Hepatocyte (in vitro differentiated cells): ENCODE measurements around the gene FLYWCH2. TPM values are rescaled to one million over a fixed set of nuclear protein-coding genes. Genes with fewer than 3 reads are reported as not detected.

Source experiments
- DNase-seq: peaks from one replicate; pipeline ENCODE4 v3.0.0-alpha.2; 2016; ENCODE audit warnings: low spot score
- H2AFZ ChIP-seq: fragments of 200-600 bp; sonication (generic); 2 replicates; pipeline ENCODE4 v1.6.0; 2016; ENCODE audit warnings: antibody characterized with exemption, mild to moderate bottlenecking
- H3K27ac ChIP-seq: fragments of 200-600 bp; sonication (generic); 2 replicates; pipeline ENCODE4 v1.5.1; 2016; ENCODE audit warnings: mild to moderate bottlenecking
- H3K27me3 ChIP-seq: fragments of 200-600 bp; sonication (generic); 2 replicates; pipeline ENCODE4 v1.6.1; 2016
- H3K36me3 ChIP-seq: fragments of 200-600 bp; sonication (generic); replicated peaks from 2 replicates; pipeline ENCODE4 v1.5.1; 2016; ENCODE audit warnings: low read depth; ENCODE audit not compliant: insufficient read depth
- H3K4me1 ChIP-seq: fragments of 200-600 bp; sonication (generic); 2 replicates; pipeline ENCODE4 v1.5.1; 2016; ENCODE audit warnings: mild to moderate bottlenecking, moderate library complexity; ENCODE audit not compliant: insufficient read depth
- H3K4me2 ChIP-seq: fragments of 200-600 bp; sonication (generic); 2 replicates; pipeline ENCODE4 v1.6.0; 2016
- H3K4me3 ChIP-seq: fragments of 200-600 bp; sonication (generic); 2 replicates; pipeline ENCODE4 v1.5.1; 2016; ENCODE audit warnings: mild to moderate bottlenecking
- H3K79me2 ChIP-seq: fragments of 200-600 bp; sonication (generic); 2 replicates; pipeline ENCODE4 v1.6.0; 2017; ENCODE audit warnings: mild to moderate bottlenecking
- H3K9me2 ChIP-seq: fragments of 200-600 bp; sonication (generic); replicated peaks from 2 replicates; pipeline ENCODE4 v1.6.0; 2017; ENCODE audit warnings: mild to moderate bottlenecking; ENCODE audit not compliant: insufficient read depth
- H3K9me3 ChIP-seq: fragments of 200-600 bp; sonication (generic); 2 replicates; pipeline ENCODE4 v1.5.1; 2016; ENCODE audit warnings: low read depth, mild to moderate bottlenecking
- H4K20me1 ChIP-seq: fragments of 200-600 bp; sonication (generic); 2 replicates; pipeline ENCODE4 v1.6.0; 2016; ENCODE audit warnings: mild to moderate bottlenecking; ENCODE audit not compliant: insufficient read depth, poor library complexity, severe bottlenecking
- CTCF ChIP-seq: fragments of 200-600 bp; sonication (generic); IDR thresholded peaks from 2 replicates; pipeline ENCODE4 v1.5.1; 2016; ENCODE audit warnings: antibody characterized with exemption, mild to moderate bottlenecking; ENCODE audit not compliant: poor library complexity
- EZH2 ChIP-seq: fragments of 200-600 bp; sonication (generic); IDR thresholded peaks from 2 replicates; pipeline ENCODE4 v1.6.1; 2016; ENCODE audit warnings: antibody characterized with exemption, mild to moderate bottlenecking, borderline replicate concordance
- EZH2phosphoT487 ChIP-seq: fragments of 200-600 bp; sonication (generic); IDR thresholded peaks from one replicate; pipeline ENCODE4 v1.6.1; 2018; ENCODE audit warnings: antibody characterized with exemption, mild to moderate bottlenecking, low read depth, moderate library complexity; ENCODE audit not compliant: unreplicated experiment, severe bottlenecking
- WGBS: methylation state at CpG from one replicate; pipeline ENCODE4 v1.1.6; 2016; ENCODE audit warnings: low lambda C conversion rate; ENCODE audit errors: missing lambda C conversion rate; 5-methylcytosine and 5-hydroxymethylcytosine counted together
- polyA plus RNA-seq: library from polyadenylated mRNA; unstranded; fragments of >200 nt; fragmentation: Nextera tagmentation; extraction: Ambion mirVana; gene quantifications from 2 replicates; pipeline ENCODE4 v1.2.1, GENCODE V29; 2016
- total RNA-seq: library from RNA; depleted of rRNA; stranded (reverse); fragments of >200 nt; gene quantifications from 2 replicates; pipeline ENCODE4 v1.2.3, GENCODE V29; 2014

The FLYWCH2 gene
- total and polyA plus RNA-seq, 2 experiments from 2014 or later, result 40.0 to 45.1 TPM

GRCh38 chr16:2867987-2868789, 14.8 kb upstream of the FLYWCH2 start:
- H2AFZ ChIP-seq, result peak overlapping the region; percentile 82
- peaks cover 6% of the 10 kb centered on the region for H3K4me1 ChIP-seq
- peak overlapping the region; percentile 47 for H3K4me3 ChIP-seq
- peak overlapping the region; percentile 73 for H3K4me2 ChIP-seq
- no peaks in the 10 kb centered on the region for H3K27me3 ChIP-seq
- DNase-seq, result peak; percentile 95
- peak overlapping the region; percentile 93 for H3K27ac ChIP-seq
- H4K20me1 ChIP-seq, result no peaks in the 10 kb centered on the region
- WGBS, result 2% methylated on average over 45 of the region's 45 CpGs
- TF ChIP-seq CTCF, result peak; percentile 98
- TF ChIP-seq EZH2phosphoT487, result no peak
- H3K36me3 ChIP-seq, result no peaks in the 10 kb centered on the region
- H3K9me3 ChIP-seq, result no peaks in the 10 kb centered on the region
- no peaks in the 10 kb centered on the region for H3K9me2 ChIP-seq
- no peaks in the 10 kb centered on the region for H3K79me2 ChIP-seq

GRCh38 chr16:2871926-2872325, 11.1 kb upstream of the FLYWCH2 start:
- no peak overlapping the region for H3K27ac ChIP-seq
- H3K4me1 ChIP-seq, result peaks cover 10% of the 10 kb centered on the region
- no peaks in the 10 kb centered on the region for H3K27me3 ChIP-seq
- H3K9me2 ChIP-seq, result no peaks in the 10 kb centered on the region
- no peaks in the 10 kb centered on the region for H3K36me3 ChIP-seq
- no peaks in the 10 kb centered on the region for H3K79me2 ChIP-seq
- DNase-seq, result no peak
- H3K4me2 ChIP-seq, result no peak overlapping the region
- no peaks in the 10 kb centered on the region for H3K9me3 ChIP-seq
- 88% methylated on average over 6 of the region's 6 CpGs for WGBS
- no peak overlapping the region for H3K4me3 ChIP-seq
- H4K20me1 ChIP-seq, result no peaks in the 10 kb centered on the region
- no peak overlapping the region for H2AFZ ChIP-seq
- TF ChIP-seq EZH2phosphoT487 (no peak), EZH2 (no peak), CTCF (no peak)

GRCh38 chr16:2874032-2874911, 8.7 kb upstream of the FLYWCH2 start:
- 67% methylated on average over 20 of the region's 21 CpGs for WGBS
- Histone ChIP-seq H3K27me3 (no peaks in the 10 kb centered on the region), H2AFZ (no peak overlapping the region), H3K4me3 (no peak overlapping the region), H3K9me2 (no peaks in the 10 kb centered on the region), H3K36me3 (no peaks in the 10 kb centered on the region), H4K20me1 (no peaks in the 10 kb centered on the region), H3K27ac (no peak overlapping the region), H3K4me1 (peaks cover 4% of the 10 kb centered on the region), H3K79me2 (no peaks in the 10 kb centered on the region), H3K9me3 (no peaks in the 10 kb centered on the region), H3K4me2 (peak overlapping the region; percentile 16)
- TF ChIP-seq EZH2, result no peak
- TF ChIP-seq CTCF, result no peak
- TF ChIP-seq EZH2phosphoT487, result no peak
- no peak for DNase-seq
